GM18870 (cell line): ENCODE measurements around the gene ATP12A.

Experiments
- ATAC-seq: cut with Tn5 transposase; IDR thresholded peaks from one replicate; pipeline ENCODE4 v1.9.1; 2021; ENCODE audit warnings: moderate library complexity; ENCODE audit not compliant: unreplicated experiment

ATP12A gene

GRCh38 chr13:24680258-24680920, at the start of gene ATP12A:
TSS of gene ATP12A (plus strand) at chr13:24680408. CDS start at chr13:24680744, 336 bp downstream.
- no peak for ATAC-seq

GRCh38 chr13:24630851-24631620, 49.2 kb upstream of the ATP12A start:
- ATAC-seq = no peak

- no peak for ATAC-seq
Observed at GRCh38 chr13:24631922-24632321, 48.3 kb upstream of the ATP12A start.

- ATAC-seq = no peak
Observed at GRCh38 chr13:24632382-24633121, 47.7 kb upstream of the ATP12A start.

- no peak for ATAC-seq
Observed at GRCh38 chr13:24636776-24637175, 43.4 kb upstream of the ATP12A start.

- no peak for ATAC-seq
Observed at GRCh38 chr13:24638096-24638495, 42.1 kb upstream of the ATP12A start.

GRCh38 chr13:24640752-24641151, 39.5 kb upstream of the ATP12A start:
- no peak for ATAC-seq

- ATAC-seq = no peak
Observed at GRCh38 chr13:24642219-24642618, 38.0 kb upstream of the ATP12A start.

- ATAC-seq = no peak
Observed at GRCh38 chr13:24644036-24644435, 36.2 kb upstream of the ATP12A start.

GRCh38 chr13:24648271-24648670, 31.9 kb upstream of the ATP12A start:
- ATAC-seq = no peak

- no peak for ATAC-seq
Observed at GRCh38 chr13:24648983-24649687, 31.1 kb upstream of the ATP12A start.

- ATAC-seq = no peak
Observed at GRCh38 chr13:24649688-24650043, 30.5 kb upstream of the ATP12A start.

GRCh38 chr13:24650161-24650560, 30.0 kb upstream of the ATP12A start:
- ATAC-seq = no peak

GRCh38 chr13:24651718-24652345, 28.4 kb upstream of the ATP12A start:
- no peak for ATAC-seq

- ATAC-seq = no peak
Observed at GRCh38 chr13:24652359-24652758, 27.8 kb upstream of the ATP12A start.

- ATAC-seq = no peak
Observed at GRCh38 chr13:24654741-24655140, 25.5 kb upstream of the ATP12A start.

GRCh38 chr13:24659239-24659638, 21.0 kb upstream of the ATP12A start:
- ATAC-seq = no peak

- no peak for ATAC-seq
Observed at GRCh38 chr13:24660023-24660741, 20.0 kb upstream of the ATP12A start.

- ATAC-seq = no peak
Observed at GRCh38 chr13:24661713-24662112, 18.5 kb upstream of the ATP12A start.
